Measurements from ENCODE around the gene SBSN. TPM values are rescaled to one million over a fixed set of nuclear protein-coding genes. Genes with fewer than 3 reads are reported as not detected.

Gene SBSN
- polyA plus RNA-seq, 1 donor: not detected

Other genes with a start within 250 kb of the SBSN start
- 1.4 TPM for gene HAMP, start 245.8 kb downstream of the SBSN start, polyA plus RNA-seq
- gene MAG, start 236.2 kb downstream of the SBSN start, polyA plus RNA-seq: 0.37 TPM
- 2.2 TPM for gene CD22, start 199.1 kb downstream of the SBSN start, polyA plus RNA-seq
- gene FFAR1, start 180.4 kb downstream of the SBSN start, polyA plus RNA-seq: 1.8 TPM
- 0.79 TPM for gene FFAR3, start 169.9 kb downstream of the SBSN start, polyA plus RNA-seq
- gene GPR42, start 157.2 kb downstream of the SBSN start, polyA plus RNA-seq: 0.22 TPM
- 3.1 TPM for gene FFAR2, start 80.1 kb downstream of the SBSN start, polyA plus RNA-seq
- 0.40 TPM for gene KRTDAP, start 37.8 kb downstream of the SBSN start, polyA plus RNA-seq
- gene DMKN, start 14.7 kb downstream of the SBSN start, polyA plus RNA-seq: 36.0 TPM
- not detected for gene GAPDHS, start 5.1 kb upstream of the SBSN start, polyA plus RNA-seq
- 89.6 TPM for gene TMEM147, start 17.3 kb upstream of the SBSN start, polyA plus RNA-seq
- not detected for gene ATP4A, start 35.3 kb upstream of the SBSN start, polyA plus RNA-seq
- gene PMIS2, start 57.9 kb upstream of the SBSN start, polyA plus RNA-seq: not detected
- gene HAUS5, start 84.4 kb upstream of the SBSN start, polyA plus RNA-seq: 13.3 TPM
- gene RBM42, start 100.7 kb upstream of the SBSN start, polyA plus RNA-seq: 56.9 TPM
- gene ETV2, start 113.4 kb upstream of the SBSN start, polyA plus RNA-seq: 1.5 TPM
- gene COX6B1, start 120.0 kb upstream of the SBSN start, polyA plus RNA-seq: 356 TPM
- gene UPK1A, start 138.2 kb upstream of the SBSN start, polyA plus RNA-seq: 0.04 TPM
- 0.51 TPM for gene ZBTB32, start 176.2 kb upstream of the SBSN start, polyA plus RNA-seq
- gene KMT2B, start 189.7 kb upstream of the SBSN start, polyA plus RNA-seq: 33.2 TPM
- gene IGFLR1, start 214.1 kb upstream of the SBSN start, polyA plus RNA-seq: 3.8 TPM
- gene U2AF1L4, start 217.1 kb upstream of the SBSN start, polyA plus RNA-seq: 31.2 TPM
- 63.3 TPM for gene PSENEN, start 217.3 kb upstream of the SBSN start, polyA plus RNA-seq
- gene LIN37, start 220.3 kb upstream of the SBSN start, polyA plus RNA-seq: 11.3 TPM
- 50.2 TPM for gene HSPB6, start 228.7 kb upstream of the SBSN start, polyA plus RNA-seq
- gene PROSER3, start 229.9 kb upstream of the SBSN start, polyA plus RNA-seq: 16.3 TPM
- 22.2 TPM for gene ARHGAP33, start 247.3 kb upstream of the SBSN start, polyA plus RNA-seq